ENCODE data around the gene TEX48.

The TEX48 gene

DNA sequence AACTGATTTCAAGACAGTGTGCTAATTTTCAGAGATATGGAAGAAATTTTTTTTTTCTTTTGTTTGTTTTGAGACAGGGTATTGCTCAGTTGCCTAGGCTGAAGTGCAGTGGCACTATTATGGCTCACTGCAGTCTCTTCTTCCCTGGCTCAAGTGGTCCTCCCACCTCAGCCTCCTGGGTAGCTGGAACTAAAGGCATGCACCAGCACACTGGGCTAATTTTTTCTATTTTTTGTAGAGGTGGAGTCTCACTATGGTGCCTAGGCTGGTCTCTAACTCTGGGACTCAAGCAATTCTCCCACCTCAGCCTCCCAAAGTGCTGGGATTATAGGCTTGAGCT, 9.9 kb upstream of the TEX48 start:
- DNase-seq, result no peak

DNA sequence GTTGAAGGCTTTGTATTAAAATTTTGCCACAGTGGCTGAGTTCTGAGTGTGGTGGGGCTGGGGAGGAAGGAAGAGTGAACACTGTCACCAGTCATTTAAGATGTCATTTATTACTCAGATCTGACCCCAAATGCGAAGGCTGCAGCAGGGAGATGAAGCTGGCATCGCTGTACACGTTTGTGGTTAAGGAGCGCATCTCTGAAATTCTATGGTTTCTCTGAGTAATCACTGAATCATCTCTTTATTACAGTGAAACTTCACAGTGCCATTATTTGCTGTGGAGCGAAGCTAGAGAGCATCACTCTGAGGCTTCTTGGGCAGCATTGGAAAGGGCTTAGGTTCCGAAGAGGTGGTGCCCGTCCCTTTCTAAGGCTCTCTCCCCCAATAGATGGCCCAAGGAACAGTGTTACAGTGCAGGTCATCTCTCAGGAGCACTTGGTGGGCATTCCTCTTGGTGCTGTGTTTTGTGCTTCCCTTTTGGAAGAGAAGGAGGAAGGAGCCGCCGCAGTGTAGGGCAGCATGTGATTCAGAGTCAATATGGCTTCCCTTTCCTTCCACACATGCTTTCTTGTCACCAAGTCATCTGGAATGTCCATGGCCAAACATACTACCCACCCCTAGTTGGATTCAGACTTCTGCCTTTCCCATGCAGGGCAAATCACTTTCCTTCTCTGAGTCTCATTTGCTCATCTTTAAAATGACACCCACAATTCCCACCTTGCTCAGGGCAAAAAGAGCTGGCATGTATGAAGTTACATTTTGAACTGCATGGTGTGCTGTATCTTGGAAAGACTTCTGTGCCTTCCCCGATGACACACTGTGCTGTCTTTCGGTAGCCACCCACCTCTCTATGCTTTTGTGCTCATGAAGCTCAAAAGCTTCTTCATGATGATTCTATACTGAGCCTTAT, 9.3 kb upstream of the TEX48 start:
- DNase-seq, result peak; percentile 68

DNA sequence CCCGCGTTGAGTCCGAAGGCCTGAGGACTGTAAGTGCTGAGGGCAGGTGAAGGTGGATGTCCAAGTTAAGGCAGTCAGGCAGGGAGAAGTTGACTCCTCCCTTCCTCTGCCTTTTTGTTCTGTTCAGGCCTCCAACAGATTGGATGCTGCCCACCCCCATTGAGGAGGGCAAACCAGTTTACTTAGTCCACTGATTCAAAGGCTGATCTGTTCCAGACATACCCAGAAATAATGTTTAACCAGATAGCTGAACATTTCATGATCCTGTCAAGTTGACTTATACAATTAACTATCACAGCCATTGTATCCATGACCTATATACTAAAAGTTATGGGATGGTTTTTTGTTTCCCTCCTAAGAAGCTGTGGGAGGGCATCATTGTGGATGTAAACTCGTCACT, 8.3 kb upstream of the TEX48 start:
- DNase-seq, result no peak

DNA sequence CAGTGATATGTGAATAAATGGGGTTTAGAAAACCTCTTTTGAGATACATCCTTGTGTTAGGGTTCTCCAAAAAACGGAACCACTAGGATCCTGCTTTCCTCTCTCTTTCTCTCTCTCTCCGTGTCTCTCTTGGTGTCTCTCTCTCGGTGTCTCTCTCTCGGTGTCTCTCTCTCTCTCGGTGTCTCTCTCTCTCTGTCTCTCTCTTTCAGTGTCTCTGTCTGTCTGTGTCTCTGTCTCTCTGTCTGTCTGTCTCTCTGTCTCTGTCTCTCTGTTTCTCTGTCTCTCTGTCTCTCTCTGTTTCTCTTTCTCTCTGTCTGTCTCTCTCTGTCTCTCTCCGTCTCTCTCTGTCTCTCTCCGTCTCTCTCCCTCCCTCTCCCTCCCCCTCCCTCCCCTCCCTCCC, 7.8 kb upstream of the TEX48 start:
- no peak for DNase-seq

DNA sequence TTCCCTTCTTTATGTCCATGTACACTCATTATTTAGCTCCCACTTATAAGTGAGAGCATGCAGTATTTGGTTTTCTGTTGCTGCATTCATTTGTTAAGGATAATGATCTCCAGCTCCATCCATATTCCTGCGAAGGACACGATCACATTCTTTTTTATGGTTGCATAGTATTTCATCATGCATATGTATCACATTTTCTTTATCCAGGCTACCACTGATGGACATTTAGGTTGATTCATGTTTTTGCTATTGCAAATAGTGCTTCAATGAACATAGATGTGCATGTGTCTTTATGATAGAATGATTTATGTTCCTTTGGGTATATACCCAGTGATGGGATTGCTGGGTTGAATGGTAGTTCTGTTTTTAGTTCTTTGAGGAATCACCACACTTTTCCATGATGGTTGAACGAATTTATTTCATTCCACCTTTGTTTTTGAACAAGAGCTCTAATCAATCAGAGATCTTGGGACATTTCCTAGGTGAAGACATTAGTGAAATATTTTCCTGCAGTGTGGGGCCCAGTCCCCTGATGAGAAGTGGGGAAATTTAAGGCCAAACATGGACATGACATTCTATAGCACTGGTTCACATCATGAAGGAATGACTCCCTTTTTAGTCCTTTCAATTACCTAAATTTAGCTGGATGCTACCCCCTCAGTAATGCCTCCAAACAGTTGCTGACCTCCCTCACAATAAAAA, 7.1 kb upstream of the TEX48 start:
- no peak for DNase-seq

DNA sequence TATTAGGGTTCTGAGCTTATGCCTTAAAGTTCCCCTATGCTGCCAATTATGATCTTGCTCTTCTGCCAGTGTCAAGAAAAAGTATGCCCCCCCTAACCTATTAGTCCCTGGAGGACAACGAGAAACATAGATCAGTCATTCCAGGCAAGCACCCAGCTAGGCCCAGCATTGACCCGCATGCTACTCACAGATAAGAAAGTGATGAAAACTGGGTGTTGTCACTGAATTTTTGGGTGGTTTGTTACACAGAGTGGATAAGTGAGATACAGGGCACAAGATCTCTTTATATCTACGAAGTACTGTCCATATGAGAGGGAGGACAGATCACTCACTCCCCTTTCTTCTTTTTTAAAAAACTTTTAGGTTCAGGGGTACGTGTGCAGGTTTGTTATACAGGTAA, 6.4 kb upstream of the TEX48 start:
- no peak for DNase-seq

DNA sequence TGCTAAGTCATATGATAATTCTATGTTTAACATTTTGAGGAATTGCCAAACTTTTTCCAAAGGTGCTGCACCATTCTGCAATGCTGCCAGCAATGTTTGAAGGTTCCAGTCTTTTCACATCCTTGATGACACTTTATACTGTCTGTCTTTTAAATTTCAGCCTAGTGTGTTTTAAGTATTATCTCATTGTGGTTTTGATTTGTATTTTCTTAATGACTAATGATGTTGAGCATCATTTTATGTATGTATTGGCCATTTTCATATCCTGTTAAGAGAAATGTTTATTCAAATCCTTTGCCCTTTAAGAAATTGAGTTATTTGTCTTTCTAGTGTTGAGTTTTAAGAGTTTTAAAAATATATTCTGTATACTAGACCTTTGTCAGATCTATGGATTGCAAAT, 5.0 kb upstream of the TEX48 start:
- no peak for DNase-seq

DNA sequence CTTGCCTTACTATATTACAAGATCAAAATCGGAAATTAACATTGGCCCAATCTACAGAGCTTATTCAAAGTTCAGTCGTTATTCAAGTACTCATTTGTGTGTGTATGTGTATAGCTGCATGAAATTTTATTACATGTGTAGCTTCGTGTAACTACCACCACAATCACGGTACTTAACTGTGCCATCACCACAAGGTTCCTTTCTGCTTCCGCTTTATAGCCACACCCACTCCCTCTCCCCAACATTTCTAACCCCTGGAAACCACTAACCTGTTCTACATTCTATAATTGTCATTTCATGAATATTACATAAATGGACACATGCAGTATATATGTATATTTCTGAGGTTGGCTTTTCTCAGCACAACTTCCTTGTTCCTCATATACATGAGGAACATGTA, 4.0 kb upstream of the TEX48 start:
- no peak for DNase-seq

DNA sequence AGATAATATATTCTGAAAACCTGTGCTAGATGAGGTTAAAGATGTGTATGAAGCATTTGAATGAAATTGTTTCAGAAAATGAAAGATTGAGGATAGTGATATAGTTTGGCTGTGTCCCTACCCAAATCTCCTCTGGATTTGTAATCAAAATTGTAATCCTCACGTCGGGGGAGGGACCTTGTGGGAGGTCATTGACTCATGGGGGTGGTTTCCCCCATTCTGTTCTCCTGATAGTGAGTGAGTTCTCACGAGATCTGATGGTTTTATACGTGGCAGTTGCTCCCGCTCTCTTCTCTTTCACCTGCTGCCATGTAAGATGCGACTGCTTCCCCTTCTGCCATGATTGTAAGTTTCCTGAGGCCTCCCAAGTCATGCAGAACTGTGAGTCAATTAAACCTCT, 2.0 kb upstream of the TEX48 start:
- no peak for DNase-seq

DNA sequence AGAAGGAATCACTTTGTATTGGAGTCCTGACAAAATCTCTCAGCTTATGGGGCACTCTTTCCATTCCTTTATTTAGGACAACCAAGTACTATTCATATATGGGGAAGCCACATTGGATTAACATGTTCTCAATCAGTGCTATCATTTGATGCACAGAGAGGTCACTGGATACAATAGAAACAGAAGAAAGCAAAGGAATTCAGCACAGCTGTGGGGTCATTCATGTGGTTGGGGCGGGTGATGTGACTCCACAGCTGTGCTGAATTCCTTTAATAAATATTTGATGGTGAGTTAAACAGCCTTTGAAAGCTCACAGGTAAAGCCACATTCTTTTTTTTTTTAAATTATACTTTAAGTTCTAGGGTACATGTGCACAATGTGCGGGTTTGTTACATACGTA, 854 bp upstream of the TEX48 start:
- no peak for DNase-seq

DNA sequence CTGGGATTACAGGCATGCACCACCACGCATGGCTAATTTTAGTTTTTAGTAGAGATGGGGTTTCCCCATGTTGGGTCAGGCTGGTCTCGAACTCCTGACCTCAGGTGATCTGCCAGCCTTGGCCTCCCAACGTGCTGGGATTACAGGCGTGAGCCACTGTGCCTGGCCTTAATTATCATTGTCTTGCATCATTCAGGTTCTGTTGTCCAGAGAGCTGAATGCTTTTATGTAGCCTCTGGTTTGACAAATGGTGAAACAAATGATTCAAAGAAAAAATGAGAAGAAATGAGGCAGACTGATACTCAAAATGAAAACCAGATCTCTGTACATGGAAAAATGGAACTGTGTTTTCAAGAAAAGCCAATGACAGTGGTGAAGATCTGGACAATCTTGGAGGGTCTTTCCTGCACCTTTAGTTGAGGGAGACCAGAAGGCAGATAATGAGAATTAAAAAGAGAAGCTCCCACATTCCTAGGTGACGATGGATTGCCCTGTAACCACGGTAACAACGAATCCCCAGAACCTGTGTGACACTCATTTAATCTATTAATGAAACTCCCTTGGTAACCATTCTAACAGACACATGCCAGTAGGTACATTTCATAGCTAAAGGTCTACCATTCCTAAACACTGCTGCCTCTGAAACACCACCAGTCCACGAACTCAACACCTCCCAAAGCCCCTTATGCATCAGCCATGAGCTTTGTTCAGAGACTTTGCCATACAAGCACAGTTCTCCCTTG, 1.6 kb downstream of the TEX48 start:
- DNase-seq, result no peak

DNA sequence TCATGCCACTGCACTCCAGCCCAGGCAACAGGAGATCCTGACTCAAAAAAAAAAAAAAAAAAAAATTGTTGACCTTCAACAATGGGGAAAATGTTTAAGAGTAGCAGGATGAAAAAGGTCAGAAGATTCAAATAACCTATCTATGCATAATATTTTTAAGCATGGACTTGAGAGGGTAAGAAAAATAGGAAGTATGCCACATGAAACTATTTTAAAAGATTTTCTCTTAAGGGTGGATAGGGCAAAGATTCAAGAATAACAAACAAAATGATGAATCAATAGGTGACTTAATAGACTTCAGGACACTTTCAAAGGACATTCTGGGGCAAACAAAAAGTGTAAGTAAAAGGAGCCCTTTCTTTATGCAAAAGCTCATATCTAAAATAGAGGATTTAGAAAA, 3.2 kb downstream of the TEX48 start:
- no peak for DNase-seq

DNA sequence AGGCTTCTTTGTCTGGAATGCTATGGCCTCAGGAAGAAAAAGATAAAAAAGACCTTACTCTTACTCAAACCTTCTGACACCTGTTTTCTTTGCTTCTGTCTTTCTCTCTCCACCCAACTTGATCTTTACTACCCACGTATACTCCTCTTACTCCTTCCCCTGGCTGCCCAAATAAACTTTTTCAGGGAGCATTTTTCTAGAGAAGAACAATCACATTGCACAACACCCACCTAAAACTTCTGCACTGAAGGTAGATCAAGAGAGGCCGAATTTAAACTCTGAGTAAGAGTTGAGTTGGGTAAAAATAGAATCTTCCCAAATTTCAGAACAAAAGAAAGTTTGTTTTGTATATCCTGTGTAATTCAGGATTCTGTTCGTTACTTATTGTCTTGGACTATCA, 3.9 kb downstream of the TEX48 start:
- no peak for DNase-seq

DNA sequence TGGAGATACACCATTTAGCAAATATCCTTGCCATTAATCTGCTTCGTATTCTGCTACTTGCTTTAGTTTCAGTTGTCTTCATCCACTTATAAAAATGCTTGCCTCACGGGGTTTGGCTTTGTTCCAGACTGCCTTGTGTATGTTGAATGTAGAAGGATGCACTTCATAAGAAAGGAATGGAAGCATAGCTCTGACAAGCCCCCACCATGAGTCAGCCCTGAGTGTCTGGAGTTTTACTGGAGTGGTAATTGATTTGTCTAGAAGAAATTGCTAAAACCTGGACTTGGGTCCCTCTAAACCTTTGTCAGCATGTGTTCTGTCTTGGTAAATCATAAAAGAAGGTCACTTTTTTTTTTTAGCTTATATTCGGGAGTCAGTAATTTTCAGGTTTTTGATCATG, 4.6 kb downstream of the TEX48 start:
- no peak for DNase-seq

DNA sequence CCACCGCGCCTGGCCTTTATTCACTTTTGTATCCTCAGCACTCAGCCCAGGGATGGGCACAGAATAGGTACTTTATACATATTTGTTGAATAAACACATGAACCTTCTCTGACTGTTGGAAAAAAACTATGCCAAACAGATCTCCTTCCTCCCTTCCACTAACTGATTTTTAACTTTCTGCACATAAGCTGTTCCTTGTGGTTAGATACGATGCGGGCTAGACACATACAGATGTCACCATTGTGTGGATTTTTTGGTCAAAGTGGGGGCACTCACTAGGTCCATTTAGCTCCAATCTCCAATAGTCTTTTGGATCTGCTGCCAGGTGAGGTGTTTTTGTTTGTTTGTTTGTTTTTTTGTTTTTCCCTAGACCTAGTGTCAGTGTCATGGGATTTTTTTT, 5.1 kb downstream of the TEX48 start:
- DNase-seq, result no peak

DNA sequence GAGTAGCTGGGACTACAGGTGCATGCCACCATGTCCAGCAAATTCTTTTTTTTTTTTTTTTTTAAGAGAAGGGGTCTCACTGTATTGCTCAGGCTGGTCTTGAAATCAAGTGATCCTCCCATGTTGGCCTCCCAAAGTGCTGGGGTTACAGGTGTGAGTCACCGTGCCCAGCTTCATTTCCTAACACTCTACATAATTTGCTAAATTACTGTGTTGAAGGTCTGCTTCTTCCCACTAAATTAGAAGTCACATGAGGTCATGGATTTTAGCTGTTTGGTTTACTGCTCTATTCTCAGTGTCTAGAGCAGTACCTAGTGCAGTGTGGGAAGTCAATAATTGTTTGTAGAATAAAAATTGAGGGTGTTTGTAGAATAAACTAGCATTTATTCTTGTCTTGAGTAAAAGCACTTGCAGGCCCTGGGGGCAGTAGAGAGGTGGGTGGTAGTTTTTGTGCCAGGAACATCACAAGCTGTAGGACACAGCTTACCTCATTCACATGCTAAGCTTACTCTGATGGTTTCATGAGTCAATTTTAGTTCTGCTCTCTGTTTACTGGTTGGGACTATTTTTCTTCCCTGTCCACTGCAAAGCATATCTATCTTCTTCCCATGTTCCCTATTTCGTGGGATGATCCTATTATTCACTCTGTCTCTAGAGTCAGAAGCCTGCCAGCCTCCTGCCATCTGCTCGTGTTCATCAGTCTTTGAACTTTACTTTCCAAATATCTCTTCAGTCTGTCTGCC, 7.0 kb downstream of the TEX48 start:
- DNase-seq, result no peak

DNA sequence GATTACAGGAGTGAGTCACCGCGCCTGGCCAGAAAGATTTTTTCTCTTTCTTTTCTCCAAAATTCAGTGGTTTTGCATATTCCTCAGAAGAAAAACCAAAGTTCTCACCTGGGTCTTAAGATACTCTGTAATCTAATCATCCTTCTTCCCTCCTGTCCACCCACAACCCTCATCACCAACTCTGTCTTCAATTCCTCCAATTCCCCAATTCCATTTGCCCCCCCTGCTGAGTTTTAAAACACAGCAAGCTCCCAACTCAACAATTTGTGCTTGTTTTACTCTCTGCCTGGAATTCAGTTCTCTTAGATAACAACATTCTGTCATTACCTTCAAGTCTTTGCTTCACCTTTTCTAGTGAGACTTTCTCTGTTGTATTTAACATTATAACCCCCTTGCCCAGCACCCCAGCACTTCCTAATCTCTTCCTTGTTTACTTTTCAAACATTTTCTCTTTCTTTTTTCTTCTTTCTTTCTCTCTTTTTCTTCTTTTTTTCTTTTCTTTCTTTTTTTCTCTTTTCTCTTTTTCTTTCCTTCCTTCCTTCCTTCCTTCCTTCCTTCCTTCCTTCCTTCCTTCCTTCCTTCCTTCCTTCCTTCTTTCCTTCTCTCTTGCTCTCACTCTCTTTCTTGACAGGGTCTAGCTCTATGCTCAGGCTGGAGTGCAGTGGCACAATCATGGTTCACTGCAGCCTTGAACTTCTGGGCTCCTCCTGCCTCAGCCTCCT, 7.8 kb downstream of the TEX48 start:
- DNase-seq, result no peak

DNA sequence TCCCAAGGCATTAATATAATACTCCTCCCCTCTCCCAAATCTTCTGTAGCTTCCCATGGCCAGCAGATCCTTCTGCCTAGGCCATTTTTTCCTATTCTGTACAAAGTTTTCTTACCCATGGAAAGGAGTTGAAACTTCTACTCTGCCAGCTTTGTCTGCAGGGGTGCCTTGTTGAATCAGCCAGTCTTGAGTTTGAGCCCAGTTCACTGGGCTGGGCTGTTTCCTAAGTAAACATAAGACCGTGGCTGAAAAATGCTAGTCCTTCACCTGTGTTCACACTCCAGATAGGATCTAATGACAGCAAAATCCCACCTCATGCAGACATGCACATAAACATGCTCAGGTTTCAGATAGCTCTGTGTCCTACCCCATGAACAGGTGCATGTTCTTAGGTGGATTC, 10.4 kb downstream of the TEX48 start:
- DNase-seq, result no peak

DNA sequence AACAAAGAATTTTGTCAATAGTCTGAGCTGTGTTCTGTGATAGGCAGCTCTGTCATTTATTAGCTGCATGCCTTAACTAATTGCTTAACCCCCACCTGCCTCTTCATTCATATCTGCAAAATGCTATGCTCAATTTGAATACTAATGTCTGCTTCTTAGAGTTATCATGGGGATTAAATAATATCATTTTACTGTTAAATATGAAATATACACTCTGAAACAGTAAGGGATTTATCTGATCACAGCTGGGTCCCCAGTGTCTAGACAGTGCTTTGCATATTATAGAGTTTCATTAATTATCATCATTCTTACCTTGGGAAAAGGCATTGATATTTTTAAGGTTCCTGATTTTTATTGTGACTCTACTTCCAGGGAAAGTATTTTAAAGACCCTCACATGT, 12.0 kb downstream of the TEX48 start:
- no peak for DNase-seq

DNA sequence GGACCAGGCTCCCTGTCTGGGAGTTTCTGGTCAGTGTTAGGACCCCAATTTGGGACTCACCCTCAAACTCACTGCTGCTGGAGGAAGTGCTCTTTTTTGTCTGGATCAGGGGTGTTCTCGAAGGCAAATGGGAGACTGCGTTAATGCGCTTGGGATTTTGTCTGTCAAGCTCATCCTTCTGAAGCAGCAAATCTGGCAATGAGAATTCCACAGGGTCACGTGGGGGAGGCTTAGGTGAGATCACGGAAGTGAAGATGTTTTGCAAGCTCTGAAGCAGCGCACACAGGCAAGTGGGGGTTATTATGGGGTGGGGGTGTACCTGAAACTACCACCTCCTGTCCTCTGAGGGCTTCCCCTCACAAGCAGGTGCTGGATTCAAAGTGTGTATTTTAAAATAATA, 13.8 kb downstream of the TEX48 start:
- DNase-seq, result no peak

DNA sequence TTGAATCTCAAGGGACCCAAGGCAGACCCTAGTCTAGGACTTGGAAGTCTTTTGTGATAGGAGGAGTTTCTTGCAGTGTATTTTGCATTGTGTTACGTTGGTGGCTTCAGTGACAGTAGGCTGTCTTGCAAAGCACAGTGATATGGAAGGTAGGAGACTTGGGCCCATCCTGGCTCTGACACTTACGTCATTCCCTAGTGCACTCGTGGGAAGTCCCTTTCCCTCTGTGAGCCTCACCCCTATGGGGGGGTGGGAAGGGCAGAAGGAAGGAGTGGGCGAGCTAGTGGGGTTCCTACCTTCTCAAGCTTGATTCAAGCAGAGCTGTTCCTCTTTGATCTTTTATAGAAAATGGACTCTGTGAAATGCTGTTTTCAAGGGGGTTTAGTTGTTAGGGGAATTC, 15.1 kb downstream of the TEX48 start:
- no peak for DNase-seq

DNA sequence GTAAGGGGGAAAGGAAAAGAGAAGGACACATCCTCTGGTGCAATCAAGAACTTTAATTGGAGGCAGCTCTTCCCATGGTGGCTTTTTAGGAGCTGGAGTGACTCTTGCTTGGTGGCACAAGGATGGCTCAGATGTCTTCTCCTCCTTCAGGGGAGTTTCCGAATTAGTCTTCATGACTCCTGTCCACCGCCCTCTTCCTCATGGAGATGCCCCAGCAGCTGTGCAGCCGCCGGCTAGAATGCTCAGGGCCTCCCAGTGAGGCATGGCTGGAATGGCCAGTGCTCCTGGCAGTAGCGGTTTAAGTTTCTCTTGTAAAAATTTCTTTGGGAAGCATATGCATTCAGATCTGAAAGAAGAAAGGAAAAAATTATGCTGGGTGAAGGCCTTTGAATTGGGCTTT, 15.6 kb downstream of the TEX48 start:
- DNase-seq, result no peak

DNA sequence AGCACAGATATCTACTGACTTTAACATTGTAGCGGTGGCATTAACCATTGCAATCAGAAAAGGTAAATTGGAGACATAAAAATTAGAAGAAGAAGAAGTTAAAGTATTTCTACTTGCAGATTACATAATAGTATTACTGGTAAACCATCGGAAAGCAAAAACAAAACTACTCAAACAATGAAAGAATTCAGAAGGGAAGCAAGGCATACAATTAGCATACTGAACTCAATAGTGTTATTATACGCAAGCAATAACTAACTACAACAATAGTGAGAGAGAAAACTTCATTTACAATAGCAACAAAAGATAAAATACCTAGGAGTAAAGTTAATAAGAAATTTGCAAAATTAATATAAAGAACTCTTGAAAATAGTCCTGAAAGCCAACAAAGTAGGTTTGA, 17.8 kb downstream of the TEX48 start:
- no peak for DNase-seq
